ENCODE measurements around the gene UBE3B.

UBE3B gene

DNA sequence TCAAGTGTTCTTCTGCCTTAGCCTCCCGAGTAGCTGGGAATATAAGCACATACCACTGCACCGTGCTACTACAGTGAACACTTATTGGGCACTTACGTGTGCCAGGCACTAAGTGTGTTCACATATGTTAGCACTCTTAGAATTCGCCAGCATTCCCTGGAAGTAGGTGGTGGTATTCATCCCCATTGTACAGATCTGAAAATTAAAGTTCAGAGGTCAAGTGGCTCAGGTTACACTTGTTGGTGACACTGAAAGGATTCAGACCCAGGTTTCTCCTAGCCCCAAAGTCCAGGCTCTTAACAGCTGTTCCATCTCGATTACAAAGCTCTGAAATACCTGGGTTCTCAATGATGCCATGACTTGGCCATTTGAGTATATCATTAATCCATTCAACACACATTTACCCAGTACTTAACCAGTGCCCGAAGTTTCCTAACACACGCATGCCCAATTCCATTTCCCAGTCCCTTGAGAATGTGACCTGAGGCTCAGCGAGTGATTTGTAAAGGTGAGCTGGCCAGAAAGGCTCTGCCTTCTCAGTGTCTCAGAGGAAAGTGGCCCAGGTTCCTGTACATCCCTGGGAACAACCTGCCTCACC is 101.0 kb downstream of the UBE3B start (continued):
- TF ChIP-seq, protein P1, sequence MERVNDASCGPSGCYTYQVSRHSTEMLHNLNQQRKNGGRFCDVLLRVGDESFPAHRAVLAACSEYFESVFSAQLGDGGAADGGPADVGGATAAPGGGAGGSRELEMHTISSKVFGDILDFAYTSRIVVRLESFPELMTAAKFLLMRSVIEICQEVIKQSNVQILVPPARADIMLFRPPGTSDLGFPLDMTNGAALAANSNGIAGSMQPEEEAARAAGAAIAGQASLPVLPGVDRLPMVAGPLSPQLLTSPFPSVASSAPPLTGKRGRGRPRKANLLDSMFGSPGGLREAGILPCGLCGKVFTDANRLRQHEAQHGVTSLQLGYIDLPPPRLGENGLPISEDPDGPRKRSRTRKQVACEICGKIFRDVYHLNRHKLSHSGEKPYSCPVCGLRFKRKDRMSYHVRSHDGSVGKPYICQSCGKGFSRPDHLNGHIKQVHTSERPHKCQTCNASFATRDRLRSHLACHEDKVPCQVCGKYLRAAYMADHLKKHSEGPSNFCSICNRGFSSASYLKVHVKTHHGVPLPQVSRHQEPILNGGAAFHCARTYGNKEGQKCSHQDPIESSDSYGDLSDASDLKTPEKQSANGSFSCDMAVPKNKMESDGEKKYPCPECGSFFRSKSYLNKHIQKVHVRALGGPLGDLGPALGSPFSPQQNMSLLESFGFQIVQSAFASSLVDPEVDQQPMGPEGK (CRISPR knock-in tag; IDR thresholded peaks at IDR 0.05; ENCODE audit: borderline replicate concordance): no peak
- no peak for TF ChIP-seq ZNF8 (CRISPR knock-in tag; IDR thresholded peaks at IDR 0.05)
- TF ChIP-seq RARB (CRISPR knock-in tag; IDR thresholded peaks at IDR 0.05): no peak

DNA sequence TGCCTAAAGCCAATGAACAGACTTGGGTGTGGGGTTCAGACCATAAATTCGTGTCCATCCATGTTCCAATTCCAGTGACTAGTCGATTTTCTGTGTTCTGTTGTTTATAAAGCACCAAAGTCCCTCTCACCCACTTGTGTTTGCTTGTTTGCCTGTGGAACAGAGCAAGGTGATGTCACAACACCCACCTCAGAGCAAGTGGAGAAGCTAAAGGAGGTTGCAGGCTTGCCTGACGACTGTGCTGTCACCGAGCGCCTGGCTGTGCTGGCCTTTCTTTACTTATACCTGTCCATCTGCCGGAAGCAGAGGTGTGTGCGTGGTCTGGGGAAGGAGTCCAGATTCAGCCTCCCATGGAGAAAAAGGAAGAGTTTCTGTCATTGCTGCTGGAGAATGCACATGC is 102.2 kb downstream of the UBE3B start:
- no peak for TF ChIP-seq RARB (CRISPR knock-in tag; IDR thresholded peaks at IDR 0.05)
- TF ChIP-seq, protein P2, sequence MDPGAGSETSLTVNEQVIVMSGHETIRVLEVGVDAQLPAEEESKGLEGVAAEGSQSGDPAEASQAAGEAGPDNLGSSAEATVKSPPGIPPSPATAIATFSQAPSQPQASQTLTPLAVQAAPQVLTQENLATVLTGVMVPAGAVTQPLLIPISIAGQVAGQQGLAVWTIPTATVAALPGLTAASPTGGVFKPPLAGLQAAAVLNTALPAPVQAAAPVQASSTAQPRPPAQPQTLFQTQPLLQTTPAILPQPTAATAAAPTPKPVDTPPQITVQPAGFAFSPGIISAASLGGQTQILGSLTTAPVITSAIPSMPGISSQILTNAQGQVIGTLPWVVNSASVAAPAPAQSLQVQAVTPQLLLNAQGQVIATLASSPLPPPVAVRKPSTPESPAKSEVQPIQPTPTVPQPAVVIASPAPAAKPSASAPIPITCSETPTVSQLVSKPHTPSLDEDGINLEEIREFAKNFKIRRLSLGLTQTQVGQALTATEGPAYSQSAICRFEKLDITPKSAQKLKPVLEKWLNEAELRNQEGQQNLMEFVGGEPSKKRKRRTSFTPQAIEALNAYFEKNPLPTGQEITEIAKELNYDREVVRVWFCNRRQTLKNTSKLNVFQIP (CRISPR knock-in tag; IDR thresholded peaks at IDR 0.05; ENCODE audit: borderline replicate concordance, low read depth): no peak
- no peak for TF ChIP-seq TCF4 (CRISPR knock-in tag; IDR thresholded peaks at IDR 0.05; ENCODE audit: borderline replicate concordance)
- ATAC-seq: no peak

DNA sequence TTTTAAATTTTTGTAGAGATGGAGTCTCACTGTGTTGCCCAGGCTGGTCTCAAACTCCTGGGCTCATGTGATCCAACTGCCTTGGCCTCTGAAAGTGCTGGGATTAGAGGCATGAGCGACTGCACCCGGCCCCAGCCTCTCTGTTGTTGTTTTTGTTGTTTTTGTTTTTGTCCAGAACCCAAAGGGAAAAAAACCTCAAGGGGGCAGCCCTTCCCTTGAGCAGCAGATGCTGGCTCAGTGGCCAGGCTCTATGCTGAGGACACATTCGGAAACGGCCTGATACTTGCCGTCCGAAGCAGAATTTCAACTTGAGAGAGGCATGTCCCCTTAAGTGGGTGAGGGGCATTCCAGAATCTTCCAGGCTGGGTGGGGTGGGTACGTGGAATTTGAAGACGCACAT is 102.8 kb downstream of the UBE3B start:
- ATAC-seq: no peak
- TF ChIP-seq CSDC2 (CRISPR knock-in tag; IDR thresholded peaks at IDR 0.05): no peak
- TF ChIP-seq ZC3H10 (CRISPR knock-in tag; IDR thresholded peaks at IDR 0.05): no peak
- TF ChIP-seq BACH2 (CRISPR knock-in tag; IDR thresholded peaks at IDR 0.05; ENCODE audit: borderline replicate concordance): no peak
- no peak for TF ChIP-seq ZFP30 (CRISPR knock-in tag; IDR thresholded peaks at IDR 0.05)
- TF ChIP-seq, protein P3, sequence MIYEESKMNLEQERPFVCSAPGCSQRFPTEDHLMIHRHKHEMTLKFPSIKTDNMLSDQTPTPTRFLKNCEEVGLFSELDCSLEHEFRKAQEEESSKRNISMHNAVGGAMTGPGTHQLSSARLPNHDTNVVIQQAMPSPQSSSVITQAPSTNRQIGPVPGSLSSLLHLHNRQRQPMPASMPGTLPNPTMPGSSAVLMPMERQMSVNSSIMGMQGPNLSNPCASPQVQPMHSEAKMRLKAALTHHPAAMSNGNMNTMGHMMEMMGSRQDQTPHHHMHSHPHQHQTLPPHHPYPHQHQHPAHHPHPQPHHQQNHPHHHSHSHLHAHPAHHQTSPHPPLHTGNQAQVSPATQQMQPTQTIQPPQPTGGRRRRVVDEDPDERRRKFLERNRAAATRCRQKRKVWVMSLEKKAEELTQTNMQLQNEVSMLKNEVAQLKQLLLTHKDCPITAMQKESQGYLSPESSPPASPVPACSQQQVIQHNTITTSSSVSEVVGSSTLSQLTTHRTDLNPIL (CRISPR knock-in tag; IDR thresholded peaks at IDR 0.05; ENCODE audit: low read depth): no peak
- no peak for TF ChIP-seq ZNF70 (CRISPR knock-in tag; IDR thresholded peaks at IDR 0.05)
- TF ChIP-seq ARNTL (CRISPR knock-in tag; IDR thresholded peaks at IDR 0.05; ENCODE audit: borderline replicate concordance, low read depth): no peak
- TF ChIP-seq, protein P4, sequence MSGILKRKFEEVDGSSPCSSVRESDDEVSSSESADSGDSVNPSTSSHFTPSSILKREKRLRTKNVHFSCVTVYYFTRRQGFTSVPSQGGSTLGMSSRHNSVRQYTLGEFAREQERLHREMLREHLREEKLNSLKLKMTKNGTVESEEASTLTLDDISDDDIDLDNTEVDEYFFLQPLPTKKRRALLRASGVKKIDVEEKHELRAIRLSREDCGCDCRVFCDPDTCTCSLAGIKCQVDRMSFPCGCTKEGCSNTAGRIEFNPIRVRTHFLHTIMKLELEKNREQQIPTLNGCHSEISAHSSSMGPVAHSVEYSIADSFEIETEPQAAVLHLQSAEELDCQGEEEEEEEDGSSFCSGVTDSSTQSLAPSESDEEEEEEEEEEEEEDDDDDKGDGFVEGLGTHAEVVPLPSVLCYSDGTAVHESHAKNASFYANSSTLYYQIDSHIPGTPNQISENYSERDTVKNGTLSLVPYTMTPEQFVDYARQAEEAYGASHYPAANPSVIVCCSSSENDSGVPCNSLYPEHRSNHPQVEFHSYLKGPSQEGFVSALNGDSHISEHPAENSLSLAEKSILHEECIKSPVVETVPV (CRISPR knock-in tag; IDR thresholded peaks at IDR 0.05): no peak
- no peak for TF ChIP-seq OSR1 (CRISPR knock-in tag; IDR thresholded peaks at IDR 0.05)

DNA sequence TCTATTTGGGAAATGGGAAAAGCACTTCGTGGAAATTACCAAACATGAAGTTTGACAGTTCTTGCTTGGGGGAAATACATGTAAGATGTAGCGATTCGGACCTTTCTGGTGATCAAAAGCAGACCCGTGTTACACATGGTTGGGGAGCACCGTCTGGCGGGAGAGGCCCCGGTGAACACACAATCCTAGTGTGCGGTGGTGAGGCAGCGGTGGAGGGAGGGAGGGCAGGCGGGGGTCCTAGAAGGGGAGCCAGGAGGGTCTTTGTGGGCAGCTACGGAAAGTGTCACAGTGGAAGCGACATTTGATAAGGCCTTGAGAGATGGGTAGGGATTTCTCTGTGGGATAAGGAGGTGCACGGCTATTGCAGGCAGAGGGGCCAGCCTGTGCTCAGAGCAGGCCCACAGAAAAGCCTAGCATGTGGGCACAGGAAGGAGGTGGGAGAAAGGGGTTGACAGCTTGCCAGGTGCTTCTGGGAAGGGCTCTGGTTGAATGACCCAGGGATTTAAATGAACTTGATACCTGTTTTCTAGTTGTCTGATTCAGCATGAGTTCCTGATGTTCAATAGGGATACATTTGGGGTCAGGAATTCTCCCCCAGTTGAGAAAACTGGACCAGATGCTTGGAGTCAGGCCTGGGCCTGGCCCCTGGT is 103.4 kb downstream of the UBE3B start:
- no peak for ATAC-seq
- TF ChIP-seq TOX (CRISPR knock-in tag; IDR thresholded peaks at IDR 0.05; ENCODE audit: borderline replicate concordance) (no peak), BACH2 (CRISPR knock-in tag; IDR thresholded peaks at IDR 0.05; ENCODE audit: borderline replicate concordance) (no peak), OSR1 (CRISPR knock-in tag; IDR thresholded peaks at IDR 0.05) (no peak), ZC3H10 (CRISPR knock-in tag; IDR thresholded peaks at IDR 0.05) (no peak), GLIS3 (CRISPR knock-in tag; IDR thresholded peaks at IDR 0.05) (no peak), PPARA (CRISPR knock-in tag; IDR thresholded peaks at IDR 0.05; ENCODE audit: borderline replicate concordance) (no peak), RARB (CRISPR knock-in tag; IDR thresholded peaks at IDR 0.05) (no peak), CSDC2 (CRISPR knock-in tag; IDR thresholded peaks at IDR 0.05) (no peak), ISL1 (CRISPR knock-in tag; IDR thresholded peaks at IDR 0.05) (no peak), ZFP30 (CRISPR knock-in tag; IDR thresholded peaks at IDR 0.05) (no peak), ESRRG (CRISPR knock-in tag; IDR thresholded peaks at IDR 0.05) (no peak)
- TF ChIP-seq, protein P2 (CRISPR knock-in tag; IDR thresholded peaks at IDR 0.05; ENCODE audit: borderline replicate concordance, low read depth): no peak
- TF ChIP-seq, protein P1 (CRISPR knock-in tag; IDR thresholded peaks at IDR 0.05; ENCODE audit: borderline replicate concordance): no peak
- TF ChIP-seq, protein P5, sequence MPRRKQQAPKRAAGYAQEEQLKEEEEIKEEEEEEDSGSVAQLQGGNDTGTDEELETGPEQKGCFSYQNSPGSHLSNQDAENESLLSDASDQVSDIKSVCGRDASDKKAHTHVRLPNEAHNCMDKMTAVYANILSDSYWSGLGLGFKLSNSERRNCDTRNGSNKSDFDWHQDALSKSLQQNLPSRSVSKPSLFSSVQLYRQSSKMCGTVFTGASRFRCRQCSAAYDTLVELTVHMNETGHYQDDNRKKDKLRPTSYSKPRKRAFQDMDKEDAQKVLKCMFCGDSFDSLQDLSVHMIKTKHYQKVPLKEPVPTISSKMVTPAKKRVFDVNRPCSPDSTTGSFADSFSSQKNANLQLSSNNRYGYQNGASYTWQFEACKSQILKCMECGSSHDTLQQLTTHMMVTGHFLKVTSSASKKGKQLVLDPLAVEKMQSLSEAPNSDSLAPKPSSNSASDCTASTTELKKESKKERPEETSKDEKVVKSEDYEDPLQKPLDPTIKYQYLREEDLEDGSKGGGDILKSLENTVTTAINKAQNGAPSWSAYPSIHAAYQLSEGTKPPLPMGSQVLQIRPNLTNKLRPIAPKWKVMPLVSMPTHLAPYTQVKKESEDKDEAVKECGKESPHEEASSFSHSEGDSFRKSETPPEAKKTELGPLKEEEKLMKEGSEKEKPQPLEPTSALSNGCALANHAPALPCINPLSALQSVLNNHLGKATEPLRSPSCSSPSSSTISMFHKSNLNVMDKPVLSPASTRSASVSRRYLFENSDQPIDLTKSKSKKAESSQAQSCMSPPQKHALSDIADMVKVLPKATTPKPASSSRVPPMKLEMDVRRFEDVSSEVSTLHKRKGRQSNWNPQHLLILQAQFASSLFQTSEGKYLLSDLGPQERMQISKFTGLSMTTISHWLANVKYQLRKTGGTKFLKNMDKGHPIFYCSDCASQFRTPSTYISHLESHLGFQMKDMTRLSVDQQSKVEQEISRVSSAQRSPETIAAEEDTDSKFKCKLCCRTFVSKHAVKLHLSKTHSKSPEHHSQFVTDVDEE (CRISPR knock-in tag; IDR thresholded peaks at IDR 0.05): no peak
- TF ChIP-seq, protein P3 (CRISPR knock-in tag; IDR thresholded peaks at IDR 0.05; ENCODE audit: low read depth): no peak

All from SK-N-SH treated with all-trans-retinoic acid at 6 μM for 48 hours (cell line).